HG02970 (cell line): Measurements from ENCODE around the gene RASAL2.
"Not testable (repeated sequence)": the region's sequence is repeated elsewhere in the genome, so short reads cannot be mapped to it uniquely, and the experiment has no call there.

ENCODE experiments used
- ATAC-seq: cut with Tn5 transposase; IDR thresholded peaks from one replicate; pipeline ENCODE4 v1.9.1; 2021; ENCODE audit warnings: mild to moderate bottlenecking, moderate library complexity, moderate number of reproducible peaks; ENCODE audit not compliant: unreplicated experiment, low FRiP score

RASAL2 gene

DNA sequence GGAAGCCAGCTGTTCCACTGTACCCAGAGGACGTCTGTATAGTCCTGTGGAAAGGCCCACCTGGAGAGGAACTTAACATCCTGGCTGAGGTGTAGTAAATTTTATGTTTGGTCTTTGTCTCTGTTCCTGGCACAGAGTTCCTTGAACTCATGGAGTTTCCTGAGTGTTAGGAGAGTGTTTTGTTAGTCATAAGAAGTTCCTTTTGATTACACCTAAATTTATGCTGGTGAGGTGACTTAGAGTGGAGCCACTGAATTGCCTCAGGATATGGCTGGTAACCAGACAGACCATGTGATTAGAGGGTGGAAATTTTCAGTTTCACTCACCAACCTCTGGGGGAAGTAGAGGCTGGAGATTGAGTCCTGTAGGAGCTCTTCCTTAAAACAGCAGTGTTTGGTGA is 57.9 kb downstream of the RASAL2 start:
- no peak for ATAC-seq

GRCh38 chr1:178155481-178156255 is 61.8 kb downstream of the RASAL2 start:
- no peak for ATAC-seq

- ATAC-seq, result no peak
Observed at GRCh38 chr1:178160736-178161475, 67.0 kb downstream of the RASAL2 start.

GRCh38 chr1:178161516-178161915 is 67.6 kb downstream of the RASAL2 start:
- no peak for ATAC-seq

- no peak for ATAC-seq
Observed at GRCh38 chr1:178165196-178165595, 71.3 kb downstream of the RASAL2 start.

GRCh38 chr1:178166429-178167024 is 72.6 kb downstream of the RASAL2 start:
- no peak for ATAC-seq

DNA sequence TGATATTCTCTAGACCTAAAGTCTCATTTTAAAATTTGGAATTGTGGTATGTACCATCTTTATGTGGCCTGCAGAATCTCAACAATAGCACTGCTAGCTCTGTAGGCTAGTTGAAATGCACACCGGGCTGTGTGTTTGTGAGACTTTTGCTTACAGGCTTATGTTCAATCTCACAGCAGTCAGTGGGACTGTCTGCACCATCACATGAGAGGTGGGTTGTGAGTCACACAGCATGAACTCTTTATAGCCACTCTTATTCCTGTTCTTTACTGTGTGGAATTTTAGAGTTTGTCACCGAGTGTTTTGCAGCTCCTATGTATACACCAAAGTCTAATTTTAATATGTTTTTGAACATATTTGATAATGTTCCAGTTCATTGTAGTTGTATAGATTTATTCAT is 74.6 kb downstream of the RASAL2 start:
- ATAC-seq, result no peak

GRCh38 chr1:178169649-178170048 is 75.7 kb downstream of the RASAL2 start:
- ATAC-seq, result no peak

DNA sequence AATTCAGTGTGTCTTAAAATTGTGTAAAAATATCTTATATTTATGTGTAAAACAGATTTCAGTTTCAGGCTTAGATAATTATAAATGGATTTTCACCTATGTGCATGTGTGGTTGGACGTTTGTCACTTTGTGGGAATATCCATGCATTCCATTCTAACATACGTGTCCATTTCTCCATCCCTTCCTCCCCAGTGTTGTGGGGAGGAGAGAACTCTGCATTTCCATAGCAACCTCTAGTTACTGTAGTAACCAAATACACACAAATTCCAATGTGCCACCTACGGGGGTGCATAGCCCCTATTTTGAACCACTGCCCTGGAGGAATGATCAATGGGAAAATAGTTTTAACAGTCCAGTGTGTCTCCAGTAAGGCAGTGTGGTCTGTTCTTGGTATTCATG is 79.0 kb downstream of the RASAL2 start:
- no peak for ATAC-seq

DNA sequence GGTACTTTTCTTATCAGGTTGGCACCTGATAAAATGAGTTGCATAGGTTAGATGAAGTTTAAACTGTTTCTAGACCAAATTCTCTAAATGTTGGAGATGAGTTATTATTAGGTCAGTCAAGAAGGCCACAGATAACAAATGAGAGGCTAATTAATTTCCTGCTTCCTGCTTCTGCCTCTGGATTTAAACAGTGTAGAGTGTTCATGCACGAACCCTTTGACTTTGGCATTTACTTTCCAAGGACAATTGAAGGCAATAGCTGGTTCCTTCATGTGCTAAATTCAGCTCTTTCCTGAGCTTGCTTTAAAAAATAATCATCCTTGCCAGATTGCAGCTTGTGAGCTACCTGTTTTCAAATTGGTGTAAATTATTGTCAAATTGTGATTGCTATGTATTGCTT is 80.6 kb downstream of the RASAL2 start:
- ATAC-seq, result no peak

DNA sequence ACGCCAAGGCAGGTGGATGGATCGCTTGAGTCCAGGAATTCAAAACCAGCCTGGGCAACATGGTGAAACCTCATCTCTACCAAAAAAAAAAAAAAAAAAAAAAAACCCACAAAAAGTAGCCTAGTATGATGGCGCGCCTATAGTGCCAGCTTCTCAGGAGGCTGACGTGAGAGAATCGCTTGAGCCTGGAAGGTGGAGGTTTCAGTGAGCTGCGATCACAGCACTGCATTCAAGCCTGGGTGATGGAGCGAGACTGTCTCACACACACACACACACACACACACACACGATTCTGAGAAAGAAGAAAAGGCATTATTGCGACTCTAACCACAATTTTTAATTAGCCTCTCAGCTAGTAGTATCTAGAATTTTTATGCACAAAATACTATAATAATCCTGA is 86.5 kb downstream of the RASAL2 start:
- no peak for ATAC-seq

GRCh38 chr1:178183796-178184195 is 89.9 kb downstream of the RASAL2 start:
- ATAC-seq, result no peak

- no peak for ATAC-seq
Observed at GRCh38 chr1:178188306-178188705, 94.4 kb downstream of the RASAL2 start.

- no peak for ATAC-seq
Observed at GRCh38 chr1:178189814-178190213, 95.9 kb downstream of the RASAL2 start.

DNA sequence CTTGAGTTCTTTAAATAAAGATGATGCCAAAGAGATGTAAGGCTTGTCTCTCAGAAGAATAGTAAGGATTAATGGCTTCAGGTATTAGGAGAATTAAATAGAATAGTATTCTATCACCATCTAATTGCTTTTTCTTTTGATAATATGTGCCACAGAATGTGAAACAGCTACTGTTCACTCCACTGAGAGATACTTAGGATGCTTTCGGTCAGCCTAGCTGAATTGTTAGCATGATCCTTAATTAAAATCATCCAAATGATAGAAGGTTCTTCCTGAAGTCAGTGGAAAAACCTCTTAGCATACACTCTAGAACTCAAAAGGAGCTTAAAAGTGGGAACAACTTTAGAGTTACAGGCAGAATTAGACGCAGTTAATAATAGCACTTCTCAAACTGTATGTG is 97.0 kb downstream of the RASAL2 start:
- no peak for ATAC-seq

GRCh38 chr1:178192686-178193085 is 98.8 kb downstream of the RASAL2 start:
- ATAC-seq, result no peak

- ATAC-seq, result no peak
Observed at GRCh38 chr1:178196631-178197030, 102.7 kb downstream of the RASAL2 start.

DNA sequence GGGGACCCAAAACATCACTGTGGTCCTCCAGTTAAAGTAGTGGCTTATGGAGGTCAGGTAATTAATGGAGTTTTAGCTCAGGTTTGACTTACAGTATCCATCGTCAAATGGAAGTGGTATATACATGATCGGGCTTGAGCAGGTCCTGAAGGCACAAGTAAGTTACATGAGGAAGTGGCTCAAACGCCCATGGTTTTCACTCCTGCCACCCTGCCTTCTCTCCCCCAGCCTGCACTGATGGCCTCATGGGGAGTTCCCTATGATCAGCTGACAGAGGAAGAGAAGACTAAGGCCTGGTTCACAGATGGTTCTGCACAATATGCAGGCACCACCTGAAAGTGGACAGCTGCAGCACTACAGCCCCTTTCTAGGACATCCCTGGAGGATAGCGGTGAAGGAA is 108.2 kb downstream of the RASAL2 start:
- ATAC-seq, result not testable (repeated sequence)

DNA sequence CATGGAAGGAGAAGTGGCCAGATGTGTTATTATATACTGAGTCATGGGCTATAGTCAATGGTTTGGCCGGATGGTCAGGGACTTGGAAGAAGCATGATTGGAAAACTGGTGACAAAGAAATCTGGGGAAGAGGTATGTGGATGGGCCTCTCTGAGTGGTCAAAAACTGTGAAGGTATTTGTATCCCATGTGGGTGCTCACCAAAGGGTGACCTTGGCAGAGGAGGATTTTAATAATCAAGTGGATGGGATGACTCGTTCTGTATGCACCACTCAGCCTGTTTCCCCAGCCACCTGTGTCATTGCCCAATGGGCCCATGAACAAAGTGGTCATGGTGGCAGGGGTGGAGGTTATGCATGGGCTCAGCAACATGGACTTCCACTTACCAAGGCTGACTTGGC is 108.6 kb downstream of the RASAL2 start:
- ATAC-seq, result not testable (repeated sequence)

GRCh38 chr1:178208269-178208856 is 114.5 kb downstream of the RASAL2 start:
- not testable (repeated sequence) for ATAC-seq

- ATAC-seq, result no peak
Observed at GRCh38 chr1:178209935-178210334, 116.0 kb downstream of the RASAL2 start.
